ENCODE results near the gene PHLPP1. TPM values are rescaled to one million over a fixed set of nuclear protein-coding genes. Genes with fewer than 3 reads are reported as not detected.
"Not testable (repeated sequence)": the region's sequence is repeated elsewhere in the genome, so short reads cannot be mapped to it uniquely, and the experiment has no call there.

PHLPP1 gene
- total and polyA plus RNA-seq, 9 donors = 4.4 to 15.9 (median 12.0) TPM

GRCh38 chr18:62900132-62900883 lies 185.0 kb downstream of the PHLPP1 start:
- H3K36me3 ChIP-seq = no peaks in the 10 kb centered on the region
- no peak for TF ChIP-seq EP300 (IDR thresholded peaks at IDR 0.05)
- no peak for TF ChIP-seq CTCF (IDR thresholded peaks at IDR 0.05)
- TF ChIP-seq POLR2A (IDR thresholded peaks at IDR 0.05) = no peak

GRCh38 chr18:62902776-62903175 lies 187.4 kb downstream of the PHLPP1 start:
- H3K4me1 ChIP-seq (ENCODE audit: insufficient read depth) = no peaks in the 10 kb centered on the region
- H3K27ac ChIP-seq = no peak overlapping the region
- no peak overlapping the region for H3K4me3 ChIP-seq
- no peaks in the 10 kb centered on the region for H3K27me3 ChIP-seq
- WGBS, 3 donors = 85 to 92% (median 92%) methylated on average over 5 of the region's 5 CpGs
- H3K9me3 ChIP-seq = no peaks in the 10 kb centered on the region
- H3K36me3 ChIP-seq = no peaks in the 10 kb centered on the region
- no peak for DNase-seq
- TF ChIP-seq CTCF (IDR thresholded peaks at IDR 0.05) (no peak), EP300 (IDR thresholded peaks at IDR 0.05) (no peak), POLR2A (IDR thresholded peaks at IDR 0.05) (no peak)
- intact Hi-C loops (cut with DNase I) = no loop called here

More at GRCh38 chr18:62900132-62900883, 185.0 kb downstream of the PHLPP1 start:
- 93 to 94% (median 93%) methylated on average over 7 of the region's 7 CpGs for WGBS, 3 donors
- no peak overlapping the region for H3K27ac ChIP-seq
- no peak for DNase-seq
- H3K27me3 ChIP-seq = no peaks in the 10 kb centered on the region
- intact Hi-C loops (cut with DNase I) = no loop called here
- no peaks in the 10 kb centered on the region for H3K4me1 ChIP-seq (ENCODE audit: insufficient read depth)
- H3K9me3 ChIP-seq = no peaks in the 10 kb centered on the region
- no peak overlapping the region for H3K4me3 ChIP-seq

- intact Hi-C loops (cut with DNase I) = no loop called here
- no peak for TF ChIP-seq POLR2A (IDR thresholded peaks at IDR 0.05)
- TF ChIP-seq EP300 (IDR thresholded peaks at IDR 0.05) = no peak
- no peak for TF ChIP-seq CTCF (IDR thresholded peaks at IDR 0.05)
These were observed 189.3 kb downstream of the PHLPP1 start for GRCh38 chr18:62904396-62905285.

GRCh38 chr18:62912885-62913284 lies 197.5 kb downstream of the PHLPP1 start:
- H3K9me3 ChIP-seq = no peaks in the 10 kb centered on the region
- H3K4me3 ChIP-seq = no peak overlapping the region
- intact Hi-C loops (cut with DNase I) = no loop called here
- TF ChIP-seq POLR2A (IDR thresholded peaks at IDR 0.05) (no peak), CTCF (IDR thresholded peaks at IDR 0.05) (no peak), EP300 (IDR thresholded peaks at IDR 0.05) (no peak)
- DNase-seq = no peak
- H3K27ac ChIP-seq = no peak overlapping the region
- no peaks in the 10 kb centered on the region for H3K4me1 ChIP-seq (ENCODE audit: insufficient read depth)
- H3K27me3 ChIP-seq = no peaks in the 10 kb centered on the region
- WGBS, 3 donors = 42 to 64% (median 48%) methylated on average over 2 of the region's 2 CpGs
- H3K36me3 ChIP-seq = no peaks in the 10 kb centered on the region

More at GRCh38 chr18:62904396-62905285, 189.3 kb downstream of the PHLPP1 start:
- Histone ChIP-seq H3K9me3 (no peaks in the 10 kb centered on the region), H3K4me3 (no peak overlapping the region), H3K27me3 (no peaks in the 10 kb centered on the region), H3K4me1 (ENCODE audit: insufficient read depth) (no peaks in the 10 kb centered on the region), H3K27ac (no peak overlapping the region), H3K36me3 (no peaks in the 10 kb centered on the region)
- no peak for DNase-seq
- 82 to 88% (median 83%) methylated on average over 2 of the region's 2 CpGs for whole genome bisulfite sequencing, 3 donors

GRCh38 chr18:62913824-62914223 lies 198.5 kb downstream of the PHLPP1 start:
- H3K4me3 ChIP-seq; H3K27ac ChIP-seq; H3K36me3 ChIP-seq; intact Hi-C loops (cut with DNase I); H3K9me3 ChIP-seq; H3K4me1 ChIP-seq (ENCODE audit: insufficient read depth); H3K27me3 ChIP-seq; DNase-seq: not testable (repeated sequence)
- WGBS, 3 donors = 88 to 93% (median 93%) methylated on average over 7 of the region's 7 CpGs

Data from ovary (tissue), 9 donors.